Right lobe of liver (tissue), 6 donors: ENCODE measurements around the gene DUSP28. TPM values are rescaled to one million over a fixed set of nuclear protein-coding genes. Genes with fewer than 3 reads are reported as not detected.

Experiments used
- ATAC-seq, 4 donors: fragments of 200-7000 bp; cut with Tn5 transposase; one replicate each; pipeline ENCODE4 v1.9.1; 2020; ENCODE audit warnings: mild to moderate bottlenecking in 4 of 4, moderate library complexity in 4 of 4
- DNase-seq, 3 donors: peaks; one replicate each; pipeline ENCODE4 v3.0.0-alpha.2; 2020
- H3K27ac ChIP-seq, 3 donors: fragments of 200-600 bp; one replicate each; pipeline ENCODE4 v1.8.0; 2022
- H3K27me3 ChIP-seq, 2 donors: fragments of 200-600 bp; one replicate each; pipeline ENCODE4 v1.8.0; 2022
- H3K36me3 ChIP-seq, 4 donors: fragments of 200-600 bp; sonication (generic) in 1 of 4; one replicate each; pipeline versions ENCODE4 v1.5.1 to v1.8.0; 2017 to 2022; ENCODE audit warnings: control low read depth in 1 of 4
- H3K4me1 ChIP-seq, 4 donors: fragments of 200-600 bp; sonication (generic) in 1 of 4; one replicate each; pipeline versions ENCODE4 v1.5.1 to v1.8.0; 2017 to 2022; ENCODE audit warnings: control low read depth in 1 of 4
- H3K4me3 ChIP-seq, 3 donors: fragments of 200-600 bp; one replicate each; pipeline ENCODE4 v1.8.0; 2022
- H3K9me3 ChIP-seq, 4 donors: fragments of 200-600 bp; sonication (generic) in 1 of 4; one replicate each; pipeline versions ENCODE4 v1.5.1 to v1.8.0; 2017 to 2022; ENCODE audit warnings: control low read depth in 1 of 4
- POLR2A ChIP-seq: fragments of 450-650 bp; IDR thresholded peaks from one replicate; pipeline ENCODE4 v1.6.1; 2017; ENCODE audit warnings: antibody characterized with exemption, mild to moderate bottlenecking
- WGBS: methylation state at CpG from one replicate; pipeline ENCODE4 v1.1.6; 2018; ENCODE audit warnings: low coverage, low lambda C conversion rate; ENCODE audit not compliant: insufficient coverage; ENCODE audit errors: missing lambda C conversion rate; 5-methylcytosine and 5-hydroxymethylcytosine counted together
- intact Hi-C, 2 donors: fragments of 100-400 bp; cut with DNase I; formaldehyde crosslinking; loops; one replicate each; pipeline versions ENCODE4 v1.11.2 to v1.14.1; 2022
- total RNA-seq, 6 experiments: library from RNA; depleted of rRNA in 2 of 6; stranded (reverse); fragments of >200 nt in 2 of 6; fragmentation: NEBNext Ultra II Directional in 3 of 6; extraction: Animal tissue kit (Norgen Biotek cat#: 25700) in 3 of 6; gene quantifications; one replicate each; pipeline versions ENCODE4 v1.1.0 to v1.2.4, GENCODE V29; 2016 to 2023
- TF ChIP-seq, protein P1 (sequence below), 4 donors: fragments of 200-600 bp in 3 of 4; fragments of 450-650 bp in 1 of 4; IDR thresholded peaks; one replicate each; pipeline versions ENCODE4 v1.5.1 to v1.8.0; 2016 to 2022; ENCODE audit warnings: antibody characterized with exemption in 4 of 4, mild to moderate bottlenecking in 2 of 4
- donor health status: DM: no; HTN: yes; CAD: no.
- donor health status: DM: no; HTN: no; CAD: no.
- donor health status: DM: no; HTN: no; CAD: no.
- donor health status: DM: no; HTN: yes; CAD: no.
- donor health status: DM: no; HTN: yes; CAD: no.

DUSP28 gene
- total RNA-seq, 6 experiments from 2014 or later, result 1.3 to 3.5 (median 2.1) TPM

DNA sequence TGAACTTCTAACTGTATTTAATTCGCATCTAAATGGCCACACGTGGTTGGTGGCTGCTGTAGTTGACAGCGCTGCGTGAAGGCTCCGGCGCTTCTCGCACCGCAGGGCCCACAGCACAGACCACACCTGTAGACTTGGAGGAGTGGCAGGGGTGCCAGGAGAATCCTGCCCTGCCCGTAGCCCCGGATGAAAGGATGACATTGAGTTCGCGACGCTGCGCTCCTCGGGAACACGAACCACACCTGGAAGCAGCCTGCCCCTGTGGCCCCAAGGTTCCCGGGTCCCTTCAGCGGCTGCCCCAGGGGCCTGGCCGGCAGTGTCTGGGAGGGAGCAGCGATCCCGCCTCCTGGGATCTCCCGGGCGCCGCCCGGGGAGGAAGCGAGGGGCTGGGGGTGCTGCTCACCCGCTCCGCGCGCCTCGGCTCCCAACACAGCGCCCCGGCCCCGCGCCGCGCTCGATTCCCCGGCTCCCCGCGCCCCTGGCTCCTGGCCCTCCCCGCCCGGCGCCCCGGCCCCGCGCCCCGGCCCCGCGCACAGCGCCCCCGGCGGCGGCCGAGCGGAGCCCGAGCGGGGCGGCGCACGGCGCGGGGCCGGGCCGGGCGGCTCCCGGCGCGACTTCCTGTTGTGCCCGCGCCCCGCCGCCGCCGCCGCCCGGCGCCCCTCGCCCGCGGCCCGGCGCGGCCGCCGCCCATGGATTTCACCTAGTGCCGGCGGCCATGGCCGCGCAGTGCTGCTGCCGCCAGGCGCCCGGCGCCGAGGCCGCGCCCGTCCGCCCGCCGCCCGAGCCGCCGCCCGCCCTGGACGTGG is 7.9 kb downstream of the DUSP28 start, which contains the start of gene RNPEPL1:
Gene RNPEPL1 (plus strand): TSS at position 613 of the 806 bp plus-strand sequence. CDS start 103 bp downstream, at position 716.
- H3K27me3 ChIP-seq, result no peaks in the 10 kb centered on the region
- DNase-seq (peak; percentile 59 to 70 (median 59)), ATAC-seq (peak; percentile 10 to 39 (median 29))
- no peaks in the 10 kb centered on the region for H3K36me3 ChIP-seq
- intact Hi-C loops, result no loop called here
- H3K4me3 ChIP-seq, result peak within 1 kb of the TSS; percentile 68 to 78 (median 78)
- no peak for TF ChIP-seq POLR2A
- TF ChIP-seq, protein P1, sequence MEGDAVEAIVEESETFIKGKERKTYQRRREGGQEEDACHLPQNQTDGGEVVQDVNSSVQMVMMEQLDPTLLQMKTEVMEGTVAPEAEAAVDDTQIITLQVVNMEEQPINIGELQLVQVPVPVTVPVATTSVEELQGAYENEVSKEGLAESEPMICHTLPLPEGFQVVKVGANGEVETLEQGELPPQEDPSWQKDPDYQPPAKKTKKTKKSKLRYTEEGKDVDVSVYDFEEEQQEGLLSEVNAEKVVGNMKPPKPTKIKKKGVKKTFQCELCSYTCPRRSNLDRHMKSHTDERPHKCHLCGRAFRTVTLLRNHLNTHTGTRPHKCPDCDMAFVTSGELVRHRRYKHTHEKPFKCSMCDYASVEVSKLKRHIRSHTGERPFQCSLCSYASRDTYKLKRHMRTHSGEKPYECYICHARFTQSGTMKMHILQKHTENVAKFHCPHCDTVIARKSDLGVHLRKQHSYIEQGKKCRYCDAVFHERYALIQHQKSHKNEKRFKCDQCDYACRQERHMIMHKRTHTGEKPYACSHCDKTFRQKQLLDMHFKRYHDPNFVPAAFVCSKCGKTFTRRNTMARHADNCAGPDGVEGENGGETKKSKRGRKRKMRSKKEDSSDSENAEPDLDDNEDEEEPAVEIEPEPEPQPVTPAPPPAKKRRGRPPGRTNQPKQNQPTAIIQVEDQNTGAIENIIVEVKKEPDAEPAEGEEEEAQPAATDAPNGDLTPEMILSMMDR (IDR thresholded peaks at IDR 0.05), result peak in 2 of 4 donors; percentile 14 to 36
- no peaks in the 10 kb centered on the region for H3K9me3 ChIP-seq
- H3K27ac ChIP-seq, result peak within 1 kb of the TSS; percentile 74 to 91 (median 86)
- H3K4me1 ChIP-seq, result peaks cover 0 to 43% (median 16%) of the 10 kb centered on the region in 4 donors
- 0% methylated on average over 14 of the region's 106 CpGs for WGBS

DNA sequence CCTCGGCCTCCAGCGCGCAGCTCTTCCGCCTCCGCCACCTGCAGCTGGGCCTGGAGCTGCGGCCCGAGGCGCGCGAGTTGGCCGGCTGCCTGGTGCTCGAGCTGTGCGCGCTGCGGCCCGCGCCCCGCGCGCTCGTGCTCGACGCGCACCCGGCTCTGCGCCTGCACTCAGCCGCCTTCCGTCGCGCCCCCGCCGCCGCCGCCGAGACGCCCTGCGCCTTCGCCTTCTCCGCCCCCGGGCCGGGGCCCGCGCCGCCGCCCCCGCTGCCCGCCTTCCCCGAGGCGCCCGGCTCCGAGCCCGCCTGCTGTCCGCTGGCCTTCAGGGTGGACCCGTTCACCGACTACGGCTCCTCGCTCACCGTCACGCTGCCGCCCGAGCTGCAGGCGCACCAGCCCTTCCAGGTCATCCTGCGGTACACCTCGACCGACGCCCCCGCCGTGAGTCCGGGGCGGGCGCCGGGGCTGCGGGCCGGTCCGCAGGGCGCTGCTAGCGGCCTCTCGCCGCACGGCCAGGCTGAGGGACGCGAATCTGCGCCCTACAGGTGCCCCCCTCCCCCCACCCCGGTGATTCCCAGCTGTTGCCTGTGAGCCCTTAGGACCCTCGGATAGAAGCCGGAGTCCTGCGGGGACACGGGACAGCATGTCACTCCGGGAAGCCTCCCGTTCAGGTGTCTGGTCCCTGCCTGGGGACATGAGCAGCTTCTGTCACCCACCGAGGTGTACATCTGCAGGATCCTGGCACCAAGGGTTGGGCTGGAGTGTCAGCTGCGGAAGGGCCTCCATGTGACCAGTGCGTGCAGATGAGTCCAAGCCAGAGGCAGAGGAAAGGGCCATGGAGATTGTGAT is 8.7 kb downstream of the DUSP28 start:
- Histone ChIP-seq H3K27me3 (no peaks in the 10 kb centered on the region), H3K27ac (peak overlapping the region; percentile 26 to 86 (median 51)), H3K9me3 (no peaks in the 10 kb centered on the region), H3K4me3 (peak overlapping the region; percentile 59 to 76 (median 67)), H3K36me3 (no peaks in the 10 kb centered on the region), H3K4me1 (peaks cover 0 to 43% (median 16%) of the 10 kb centered on the region in 4 donors)
- WGBS, result 4% methylated on average over 5 of the region's 93 CpGs
- DNase-seq (peak; percentile 78 to 81 (median 79)), ATAC-seq (peak; percentile 8 to 41 (median 36))
- intact Hi-C loops, result no loop called here
- TF ChIP-seq POLR2A, result peak; percentile 44
- TF ChIP-seq, protein P1 (IDR thresholded peaks at IDR 0.05), result no peak

DNA sequence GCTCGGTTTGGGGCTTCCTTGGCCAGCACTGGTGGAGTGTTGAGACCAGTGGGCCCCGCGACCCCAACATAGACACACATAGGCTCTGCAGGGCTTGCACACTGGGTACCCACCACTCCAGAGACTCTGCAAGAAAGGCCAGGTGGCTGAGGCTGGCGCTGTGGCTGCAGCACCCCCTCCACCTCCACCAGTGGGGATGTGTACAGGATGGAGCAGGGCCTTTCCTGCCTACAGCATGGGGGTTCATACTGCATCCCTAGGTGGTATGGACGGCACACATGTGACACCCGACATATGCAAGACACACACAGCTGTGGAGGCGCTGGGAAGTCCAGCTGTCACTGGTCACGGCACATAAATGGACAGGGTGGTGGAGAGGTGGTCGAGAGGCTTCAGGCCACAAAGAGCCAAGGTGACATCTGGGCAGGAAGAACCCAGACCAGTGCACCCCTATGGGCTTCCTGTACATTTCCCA is 9.4 kb downstream of the DUSP28 start:
- no peak for TF ChIP-seq POLR2A
- TF ChIP-seq, protein P1 (IDR thresholded peaks at IDR 0.05), result no peak
- peaks cover 0 to under 1% (median 0%) of the 10 kb centered on the region in 4 donors for H3K36me3 ChIP-seq
- H3K4me1 ChIP-seq, result peaks cover 0 to 43% (median 16%) of the 10 kb centered on the region in 4 donors
- H3K27ac ChIP-seq, result no peak overlapping the region
- ATAC-seq, result no peak
- peak in 2 of 3 donors; percentile 23 to 49 for DNase-seq
- H3K27me3 ChIP-seq, result no peaks in the 10 kb centered on the region
- intact Hi-C loops, result no loop called here
- H3K4me3 ChIP-seq, result peak overlapping the region; percentile 59 to 76 (median 67)
- 0% methylated on average over 1 of the region's 9 CpGs for WGBS
- no peaks in the 10 kb centered on the region for H3K9me3 ChIP-seq

DNA sequence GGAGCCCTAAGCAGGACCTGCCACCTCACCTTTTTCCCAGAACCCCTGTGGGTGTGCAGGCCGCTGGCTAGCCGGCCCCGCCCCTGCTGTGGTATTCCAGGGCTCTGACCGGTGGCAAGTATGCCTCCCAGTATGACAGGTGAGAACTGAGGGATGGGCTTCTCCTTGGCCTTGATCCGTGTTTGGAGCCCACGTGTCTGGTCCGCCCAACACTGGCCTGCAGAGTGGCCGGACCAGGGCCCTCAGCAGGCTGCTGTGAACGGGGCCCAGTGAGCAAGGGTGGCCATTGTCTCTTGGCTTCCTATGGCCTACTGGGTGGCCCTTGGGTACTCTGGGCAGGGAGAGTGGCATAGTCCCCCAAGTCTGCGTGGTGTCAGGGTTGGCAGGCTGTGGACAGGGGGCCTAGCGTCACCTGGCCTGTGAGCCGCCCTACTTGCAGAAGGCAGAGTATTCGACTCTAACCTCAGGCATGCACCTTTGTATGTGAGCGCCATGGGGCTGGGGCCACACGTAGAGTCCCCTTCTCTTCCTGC is 9.9 kb downstream of the DUSP28 start:
- DNase-seq (peak in 1 of 3 donors; percentile 45), ATAC-seq (no peak)
- Histone ChIP-seq H3K27me3 (no peaks in the 10 kb centered on the region), H3K36me3 (peaks cover 0 to 6% (median 0%) of the 10 kb centered on the region in 4 donors), H3K9me3 (no peaks in the 10 kb centered on the region), H3K27ac (no peak overlapping the region), H3K4me1 (peaks cover 0 to 43% (median 16%) of the 10 kb centered on the region in 4 donors), H3K4me3 (peak overlapping the region in 1 of 3 donors; percentile 76)
- no CpG with 5 or more reads among the region's 15 CpGs for WGBS
- no peak for TF ChIP-seq POLR2A
- TF ChIP-seq, protein P1 (IDR thresholded peaks at IDR 0.05), result no peak
- intact Hi-C loops, result no loop called here
